RWPE1 (cell line): ENCODE results near the gene PPM1D.

Experiments used
- CTCF ChIA-PET: fragments of 350-600 bp; sonication (Branson Sonifier 250); formaldehyde crosslinking; extraction: SDS; loops from one replicate; lab custom pipeline; 2021; lab: Yijun Ruan, JAX
- POLR2A ChIA-PET: fragments of 400-600 bp; formaldehyde crosslinking; extraction: SDS; loops from one replicate; lab custom pipeline; 2020; ENCODE audit warnings: antibody characterized with exemption; ENCODE audit not compliant: low non-redundant PET; lab: Yijun Ruan, JAX
- DNase-seq: peaks from one replicate; pipeline ENCODE4 v3.0.0; 2012; ENCODE audit warnings: low spot score
- H3K27ac ChIP-seq: fragments of 450-650 bp; 2 replicates; pipeline ENCODE4 v1.5.1; 2017
- TF ChIP-seq, protein P1 (sequence below): fragments of 450-650 bp; conservative IDR thresholded peaks from 2 replicates; pipeline ENCODE4 v1.5.1; 2017; ENCODE audit warnings: low read depth, mild to moderate bottlenecking

Gene PPM1D

DNA sequence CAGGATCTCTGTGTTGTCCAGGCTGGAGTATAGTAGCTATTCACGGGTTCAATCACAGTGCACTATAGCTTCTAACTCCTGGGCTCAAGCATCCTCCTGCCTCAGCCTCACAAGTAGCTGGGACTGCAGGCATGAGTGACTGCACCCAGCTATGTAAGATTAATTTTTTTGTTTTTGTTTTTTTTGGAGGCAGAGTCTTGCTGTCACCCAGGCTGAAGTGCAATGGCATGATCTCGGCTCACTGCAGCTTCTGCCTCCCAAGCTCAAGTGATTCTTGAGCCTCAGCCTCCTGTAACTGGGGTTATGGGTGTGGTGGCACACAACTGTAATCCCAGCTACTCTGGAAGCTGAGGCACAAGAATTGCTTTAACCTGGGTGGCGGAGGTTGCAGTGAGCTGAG is 15.8 kb downstream of the PPM1D start:
- DNase-seq, result no peak
- TF ChIP-seq, protein P1, sequence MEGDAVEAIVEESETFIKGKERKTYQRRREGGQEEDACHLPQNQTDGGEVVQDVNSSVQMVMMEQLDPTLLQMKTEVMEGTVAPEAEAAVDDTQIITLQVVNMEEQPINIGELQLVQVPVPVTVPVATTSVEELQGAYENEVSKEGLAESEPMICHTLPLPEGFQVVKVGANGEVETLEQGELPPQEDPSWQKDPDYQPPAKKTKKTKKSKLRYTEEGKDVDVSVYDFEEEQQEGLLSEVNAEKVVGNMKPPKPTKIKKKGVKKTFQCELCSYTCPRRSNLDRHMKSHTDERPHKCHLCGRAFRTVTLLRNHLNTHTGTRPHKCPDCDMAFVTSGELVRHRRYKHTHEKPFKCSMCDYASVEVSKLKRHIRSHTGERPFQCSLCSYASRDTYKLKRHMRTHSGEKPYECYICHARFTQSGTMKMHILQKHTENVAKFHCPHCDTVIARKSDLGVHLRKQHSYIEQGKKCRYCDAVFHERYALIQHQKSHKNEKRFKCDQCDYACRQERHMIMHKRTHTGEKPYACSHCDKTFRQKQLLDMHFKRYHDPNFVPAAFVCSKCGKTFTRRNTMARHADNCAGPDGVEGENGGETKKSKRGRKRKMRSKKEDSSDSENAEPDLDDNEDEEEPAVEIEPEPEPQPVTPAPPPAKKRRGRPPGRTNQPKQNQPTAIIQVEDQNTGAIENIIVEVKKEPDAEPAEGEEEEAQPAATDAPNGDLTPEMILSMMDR, result no peak
- POLR2A ChIA-PET, result no interaction called here
- peak overlapping the region; percentile 16; the same call in 1 of the 2 replicates for H3K27ac ChIP-seq
- CTCF ChIA-PET, result interaction anchor here (0.7 kb wide), 2 partner anchors 20 to 22 kb away, joined by 3 read pairs; no protein-coding TSS in a partner anchor

DNA sequence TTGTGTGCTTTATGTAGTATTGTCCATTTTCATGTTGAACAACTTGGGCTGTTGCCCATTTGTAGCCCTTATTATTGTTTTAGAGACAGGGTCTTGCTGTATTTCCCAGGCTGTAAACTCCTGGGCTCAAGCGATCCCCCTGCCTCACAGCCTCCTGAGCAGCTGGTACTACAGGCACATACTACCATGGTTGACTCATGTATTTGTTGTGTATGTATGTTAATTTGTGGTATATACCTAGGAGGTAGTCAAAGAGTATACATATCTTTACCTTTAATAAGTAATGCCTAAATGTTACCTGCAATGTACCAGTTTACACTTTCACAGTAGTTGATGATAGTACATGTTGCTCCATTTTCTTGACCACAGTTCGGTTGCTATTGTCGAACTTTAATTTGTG is 18.1 kb downstream of the PPM1D start:
- no peak for DNase-seq
- no peak overlapping the region for H3K27ac ChIP-seq
- CTCF ChIA-PET, result interaction anchor here (0.7 to 0.9 kb wide), 3 partner anchors 14 to 372 kb away, joined by 3 read pairs; no protein-coding TSS in a partner anchor
- TF ChIP-seq, protein P1, result no peak
- POLR2A ChIA-PET, result no interaction called here

- TF ChIP-seq, protein P1, result no peak
- no peak for DNase-seq
- POLR2A ChIA-PET, result no interaction called here
- no peak overlapping the region for H3K27ac ChIP-seq
- CTCF ChIA-PET, result interaction anchor here (0.6 kb wide), 1 partner anchor 10 kb away, joined by 3 read pairs; no protein-coding TSS in a partner anchor
Observed at GRCh38 chr17:60618854-60619526, 19.0 kb downstream of the PPM1D start.

GRCh38 chr17:60622961-60623360 is 23.0 kb downstream of the PPM1D start:
- DNase-seq, result no peak
- TF ChIP-seq, protein P1, result no peak
- POLR2A ChIA-PET, result no interaction called here
- CTCF ChIA-PET, result no interaction called here
- no peak overlapping the region for H3K27ac ChIP-seq

GRCh38 chr17:60623415-60623814 is 23.4 kb downstream of the PPM1D start:
- no peak overlapping the region for H3K27ac ChIP-seq
- no peak for DNase-seq
- POLR2A ChIA-PET, result no interaction called here
- CTCF ChIA-PET, result no interaction called here
- TF ChIP-seq, protein P1, result no peak

DNA sequence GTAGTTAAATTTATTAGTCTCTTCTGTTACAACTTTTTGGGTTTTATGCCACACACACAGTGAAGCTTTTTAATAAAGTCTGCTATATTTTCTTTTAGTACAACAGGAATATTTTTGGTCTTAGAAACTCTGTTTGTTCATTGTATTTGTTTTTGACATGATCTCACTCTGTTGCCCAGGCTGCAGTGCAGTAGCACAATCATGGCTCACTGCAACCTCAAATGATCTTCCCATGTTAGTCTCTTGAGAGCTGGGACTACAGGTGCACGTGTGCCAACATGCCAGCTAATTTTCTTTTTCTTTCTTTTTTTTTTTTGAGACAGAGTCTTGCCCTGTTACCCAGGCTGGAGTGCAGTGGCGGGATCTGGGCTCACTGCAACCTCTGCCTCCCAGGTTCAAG is 27.1 kb downstream of the PPM1D start:
- ChIA-PET POLR2A (no interaction called here), CTCF (interaction anchor here (0.7 to 1.8 kb wide), 4 partner anchors 9 to 22 kb away, joined by 3 to 5 read pairs (median 5); no protein-coding TSS in a partner anchor)
- no peak overlapping the region for H3K27ac ChIP-seq
- no peak for DNase-seq
- TF ChIP-seq, protein P1, result no peak
